OCI-LY7 (cell line): ENCODE results near the gene IFNL2. TPM values are rescaled to one million over a fixed set of nuclear protein-coding genes. Genes with fewer than 3 reads are reported as not detected.

Experiments used
- BruUV-seq: library from RNA; stranded (reverse); fragments of 400-500 nt; replicated peaks from 2 replicates; lab custom pipeline; 2021; lab: Mats Ljungman, UMichigan
- CTCF ChIA-PET: fragments of 300-600 bp; sonication (Branson Sonifier 250); formaldehyde crosslinking; loops from one replicate; lab custom pipeline; 2022; ENCODE audit warnings: antibody characterized with exemption; ENCODE audit not compliant: unreplicated experiment; lab: Charles Lee
- POLR2A ChIA-PET: fragments of 300-600 bp; sonication (Branson Sonifier 250); formaldehyde crosslinking; loops from one replicate; lab custom pipeline; 2022; ENCODE audit warnings: antibody characterized with exemption; lab: Charles Lee
- DNase-seq: peaks from one replicate; pipeline ENCODE4 v3.0.0-alpha.2; 2015; ENCODE audit warnings: low spot score
- H2AFZ ChIP-seq: fragments of 200-600 bp; sonication (generic), shearing (Covaris generic); 2 replicates; pipeline ENCODE4 v1.6.1; 2014; ENCODE audit warnings: mild to moderate bottlenecking, antibody characterized with exemption, low read length, moderate library complexity
- H3K27ac ChIP-seq: fragments of 200-600 bp; sonication (generic); 2 replicates; pipeline ENCODE4 v1.5.1; 2014; ENCODE audit warnings: mixed run types, low read depth, mild to moderate bottlenecking, moderate library complexity, low read length, inconsistent platforms; ENCODE audit not compliant: poor library complexity, severe bottlenecking
- H3K36me3 ChIP-seq: fragments of 200-600 bp; sonication (generic); 2 replicates; pipeline ENCODE4 v1.6.1; 2014; ENCODE audit warnings: mild to moderate bottlenecking, antibody characterized with exemption, low read length, moderate library complexity, mixed read lengths; ENCODE audit not compliant: insufficient read depth
- H3K4me1 ChIP-seq: fragments of 200-600 bp; sonication (generic); 2 replicates; pipeline ENCODE4 v1.5.1; 2014; ENCODE audit warnings: mild to moderate bottlenecking, low read length; ENCODE audit not compliant: insufficient read depth, poor library complexity, severe bottlenecking
- H3K4me2 ChIP-seq: fragments of 200-600 bp; sonication (generic); 2 replicates; pipeline ENCODE4 v1.6.1; 2014; ENCODE audit warnings: mild to moderate bottlenecking, low read length
- H3K4me3 ChIP-seq: fragments of 200-600 bp; sonication (generic); 2 replicates; pipeline ENCODE4 v1.5.1; 2014; ENCODE audit warnings: mild to moderate bottlenecking, low read depth, low read length; ENCODE audit not compliant: poor library complexity, severe bottlenecking
- H3K79me2 ChIP-seq: fragments of 200-600 bp; sonication (generic); 2 replicates; pipeline ENCODE4 v1.6.1; 2016; ENCODE audit warnings: low read depth, mild to moderate bottlenecking, low read length, moderate library complexity, mixed read lengths; ENCODE audit not compliant: insufficient read depth
- H3K9me2 ChIP-seq: fragments of 200-600 bp; sonication (generic); 2 replicates; pipeline ENCODE4 v1.6.1; 2016; ENCODE audit warnings: mild to moderate bottlenecking, low read length, mixed read lengths; ENCODE audit not compliant: insufficient read depth
- H3K9me3 ChIP-seq: fragments of 200-600 bp; sonication (generic); 2 replicates; pipeline ENCODE4 v1.6.1; 2014; ENCODE audit warnings: mild to moderate bottlenecking, mixed run types, low read length, mixed read lengths
- H4K20me1 ChIP-seq: fragments of 200-600 bp; sonication (generic); 2 replicates; pipeline ENCODE4 v1.6.1; 2014; ENCODE audit warnings: mild to moderate bottlenecking, antibody characterized with exemption, low read length, moderate library complexity, mixed read lengths; ENCODE audit not compliant: insufficient read depth
- EZH2phosphoT487 ChIP-seq: fragments of 200-600 bp; sonication (generic); IDR thresholded peaks from 2 replicates; pipeline ENCODE4 v1.6.1; 2018; ENCODE audit warnings: low read depth, borderline replicate concordance, mild to moderate bottlenecking, mixed run types, antibody characterized with exemption, low read length, moderate library complexity, mixed read lengths
- intact Hi-C: fragments of 100-400 bp; cut with micrococcal nuclease; formaldehyde crosslinking; loops from one replicate; pipeline ENCODE4 v1.10.0; 2022; ENCODE audit not compliant: unreplicated experiment
- total RNA-seq, 2 experiments: library from RNA; depleted of rRNA in 1 of 2; stranded (reverse); fragments of >200 nt in 1 of 2; shearing (Covaris generic) in 1 of 2; gene quantifications; 2 replicates each; pipeline ENCODE4 v1.2.3, GENCODE V29; 2014 to 2022
- TF ChIP-seq, protein P1 (sequence below): fragments of 200-600 bp; sonication (generic); conservative IDR thresholded peaks from 2 replicates; pipeline ENCODE4 v1.5.1; 2014; ENCODE audit warnings: mild to moderate bottlenecking, antibody characterized with exemption, low read length, moderate library complexity, mixed read lengths

IFNL2 gene
- total RNA-seq, 2 experiments from 2014 or later: not detected

DNA sequence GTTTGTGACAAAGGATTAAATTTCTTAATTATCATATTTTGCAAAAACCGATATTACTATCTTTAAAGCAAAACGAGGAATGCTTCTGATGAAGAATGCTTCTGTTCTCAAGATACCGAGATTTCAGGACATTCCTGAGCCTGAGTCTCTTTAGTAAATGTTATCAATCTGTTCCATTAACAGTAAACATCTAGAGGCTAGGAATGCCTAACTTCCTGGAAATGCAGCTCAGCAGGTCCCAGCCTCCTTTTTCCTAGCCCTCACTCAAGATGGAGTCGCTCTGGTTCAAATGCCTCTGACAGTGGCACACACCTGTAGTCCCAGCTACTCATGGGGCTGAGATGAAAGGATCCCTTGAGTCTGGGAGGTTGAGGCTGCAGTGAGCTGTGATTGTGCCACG is 17.1 kb upstream of the IFNL2 start:
- no peak for DNase-seq
- H3K4me3 ChIP-seq: no peak overlapping the region
- intact Hi-C loops: no loop called here
- no peak overlapping the region for H3K27ac ChIP-seq
- TF ChIP-seq, protein P1, sequence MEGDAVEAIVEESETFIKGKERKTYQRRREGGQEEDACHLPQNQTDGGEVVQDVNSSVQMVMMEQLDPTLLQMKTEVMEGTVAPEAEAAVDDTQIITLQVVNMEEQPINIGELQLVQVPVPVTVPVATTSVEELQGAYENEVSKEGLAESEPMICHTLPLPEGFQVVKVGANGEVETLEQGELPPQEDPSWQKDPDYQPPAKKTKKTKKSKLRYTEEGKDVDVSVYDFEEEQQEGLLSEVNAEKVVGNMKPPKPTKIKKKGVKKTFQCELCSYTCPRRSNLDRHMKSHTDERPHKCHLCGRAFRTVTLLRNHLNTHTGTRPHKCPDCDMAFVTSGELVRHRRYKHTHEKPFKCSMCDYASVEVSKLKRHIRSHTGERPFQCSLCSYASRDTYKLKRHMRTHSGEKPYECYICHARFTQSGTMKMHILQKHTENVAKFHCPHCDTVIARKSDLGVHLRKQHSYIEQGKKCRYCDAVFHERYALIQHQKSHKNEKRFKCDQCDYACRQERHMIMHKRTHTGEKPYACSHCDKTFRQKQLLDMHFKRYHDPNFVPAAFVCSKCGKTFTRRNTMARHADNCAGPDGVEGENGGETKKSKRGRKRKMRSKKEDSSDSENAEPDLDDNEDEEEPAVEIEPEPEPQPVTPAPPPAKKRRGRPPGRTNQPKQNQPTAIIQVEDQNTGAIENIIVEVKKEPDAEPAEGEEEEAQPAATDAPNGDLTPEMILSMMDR: no peak
- TF ChIP-seq EZH2phosphoT487: no peak
- CTCF ChIA-PET: no interaction called here
- POLR2A ChIA-PET: interaction anchor here (1.7 kb wide), 1 partner anchor 11 kb away, joined by 4 read pairs; no protein-coding TSS in a partner anchor
- H3K36me3 ChIP-seq: no peaks in the 10 kb centered on the region
- no peaks in the 10 kb centered on the region for H3K4me1 ChIP-seq
- no peak overlapping the region for H2AFZ ChIP-seq
- no peaks in the 10 kb centered on the region for H4K20me1 ChIP-seq
- no peak overlapping the region for H3K4me2 ChIP-seq
- H3K9me3 ChIP-seq: no peaks in the 10 kb centered on the region
- H3K9me2 ChIP-seq: no peaks in the 10 kb centered on the region
- BruUV-seq: no TSS peak
- no peaks in the 10 kb centered on the region for H3K79me2 ChIP-seq

DNA sequence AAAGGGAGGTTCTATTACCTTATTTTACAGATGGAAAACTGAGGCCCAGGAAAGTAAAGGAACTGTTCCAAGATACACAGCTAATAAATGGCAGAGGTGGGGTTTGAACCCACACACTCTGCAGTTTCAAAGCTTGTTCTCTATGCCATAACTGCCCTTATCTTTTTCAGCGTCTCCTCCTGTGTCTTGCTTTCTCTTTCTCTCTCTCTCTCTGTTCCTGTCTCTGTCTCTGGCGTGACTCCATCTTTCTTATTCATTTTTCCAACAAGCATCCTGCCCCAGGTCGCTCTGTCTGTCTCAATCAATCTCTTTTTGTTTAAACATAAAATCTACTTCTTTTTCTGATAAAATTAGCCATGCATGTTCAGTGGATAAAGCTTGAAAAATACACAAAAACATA is 16.4 kb upstream of the IFNL2 start:
- no peaks in the 10 kb centered on the region for H3K9me3 ChIP-seq
- H3K9me2 ChIP-seq: no peaks in the 10 kb centered on the region
- ChIA-PET POLR2A (interaction anchor here (0.6 kb wide), 1 partner anchor 277 kb away, joined by 4 read pairs; no protein-coding TSS in a partner anchor), CTCF (no interaction called here)
- H3K4me2 ChIP-seq: no peak overlapping the region
- no peaks in the 10 kb centered on the region for H3K79me2 ChIP-seq
- TF ChIP-seq, protein P1: no peak
- TF ChIP-seq EZH2phosphoT487: no peak
- intact Hi-C loops: no loop called here
- no TSS peak for BruUV-seq
- H3K36me3 ChIP-seq: no peaks in the 10 kb centered on the region
- no peak overlapping the region for H3K4me3 ChIP-seq
- H2AFZ ChIP-seq: peak overlapping the region; percentile 23; the same call in 1 of the 2 replicates
- H3K27ac ChIP-seq: no peak overlapping the region
- DNase-seq: no peak
- H4K20me1 ChIP-seq: no peaks in the 10 kb centered on the region
- H3K4me1 ChIP-seq: no peaks in the 10 kb centered on the region

DNA sequence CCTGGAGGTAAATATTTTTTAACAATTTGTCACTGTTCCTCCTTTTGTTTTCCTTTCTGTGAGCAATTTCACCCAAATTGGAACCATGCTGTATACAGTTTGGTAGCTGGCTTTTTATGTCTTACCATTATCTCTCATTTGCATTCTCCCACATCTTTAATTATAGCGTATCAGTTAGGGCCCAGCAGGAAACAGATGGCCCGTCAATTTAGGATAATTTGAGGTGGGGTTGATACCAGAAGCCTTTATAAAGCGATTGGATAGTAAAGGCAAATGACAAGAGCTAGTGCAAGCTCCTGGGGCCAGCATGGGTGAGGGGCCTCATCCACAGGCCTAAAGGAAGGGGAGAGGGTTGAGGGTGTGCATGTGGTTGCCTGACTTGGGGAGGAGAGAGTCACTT is 15.7 kb upstream of the IFNL2 start:
- TF ChIP-seq, protein P1: no peak
- TF ChIP-seq EZH2phosphoT487: no peak
- BruUV-seq: no TSS peak
- ChIA-PET CTCF (no interaction called here), POLR2A (no interaction called here)
- Histone ChIP-seq H3K4me1 (no peaks in the 10 kb centered on the region), H3K27ac (no peak overlapping the region), H3K79me2 (no peaks in the 10 kb centered on the region), H4K20me1 (no peaks in the 10 kb centered on the region), H3K4me2 (no peak overlapping the region), H3K36me3 (no peaks in the 10 kb centered on the region), H3K4me3 (no peak overlapping the region), H3K9me2 (no peaks in the 10 kb centered on the region), H2AFZ (no peak overlapping the region), H3K9me3 (no peaks in the 10 kb centered on the region)
- no peak for DNase-seq
- intact Hi-C loops: no loop called here
